Osteocyte (in vitro differentiated cells): Measurements from ENCODE around the gene PPY. TPM values are rescaled to one million over a fixed set of nuclear protein-coding genes. Genes with fewer than 3 reads are reported as not detected.
A peak's percentile ranks its signal among the peaks of the same experiment; 100 is the strongest.

Experiments
- DNase-seq: peaks from one replicate; pipeline ENCODE4 v3.0.0; 2021; ENCODE audit warnings: mixed read lengths; ENCODE audit not compliant: unreplicated experiment; ENCODE audit errors: extremely low spot score
- H3K27ac Mint-ChIP-seq: one replicate; pipeline ENCODE4 v1.8.0; 2021; ENCODE audit warnings: mild to moderate bottlenecking, mixed read lengths; ENCODE audit not compliant: unreplicated experiment
- H3K27me3 Mint-ChIP-seq: one replicate; pipeline ENCODE4 v1.8.0; 2021; ENCODE audit warnings: mixed read lengths; ENCODE audit not compliant: unreplicated experiment
- H3K36me3 Mint-ChIP-seq: one replicate; pipeline ENCODE4 v1.8.0; 2021; ENCODE audit warnings: mixed read lengths; ENCODE audit not compliant: unreplicated experiment
- H3K4me1 Mint-ChIP-seq: one replicate; pipeline ENCODE4 v1.8.0; 2021; ENCODE audit warnings: mixed read lengths; ENCODE audit not compliant: unreplicated experiment
- H3K4me3 Mint-ChIP-seq: one replicate; pipeline ENCODE4 v1.8.0; 2021; ENCODE audit warnings: mild to moderate bottlenecking, moderate library complexity, mixed read lengths; ENCODE audit not compliant: unreplicated experiment
- H3K9me3 Mint-ChIP-seq: one replicate; pipeline ENCODE4 v1.8.0; 2021; ENCODE audit warnings: mixed read lengths; ENCODE audit not compliant: unreplicated experiment
- total RNA-seq: library from RNA; stranded (reverse); gene quantifications from 2 replicates; pipeline ENCODE4 v1.2.1, GENCODE V29; 2021
- TF ChIP-seq, protein P1 (sequence below): fragments of 200-600 bp; sonication (generic); IDR thresholded peaks from 2 replicates; pipeline ENCODE4 v1.5.0; 2021; ENCODE audit warnings: antibody characterized with exemption, mild to moderate bottlenecking, moderate library complexity

Gene PPY
- total RNA-seq, 1 donor from 2014 or later, result not detected

DNA sequence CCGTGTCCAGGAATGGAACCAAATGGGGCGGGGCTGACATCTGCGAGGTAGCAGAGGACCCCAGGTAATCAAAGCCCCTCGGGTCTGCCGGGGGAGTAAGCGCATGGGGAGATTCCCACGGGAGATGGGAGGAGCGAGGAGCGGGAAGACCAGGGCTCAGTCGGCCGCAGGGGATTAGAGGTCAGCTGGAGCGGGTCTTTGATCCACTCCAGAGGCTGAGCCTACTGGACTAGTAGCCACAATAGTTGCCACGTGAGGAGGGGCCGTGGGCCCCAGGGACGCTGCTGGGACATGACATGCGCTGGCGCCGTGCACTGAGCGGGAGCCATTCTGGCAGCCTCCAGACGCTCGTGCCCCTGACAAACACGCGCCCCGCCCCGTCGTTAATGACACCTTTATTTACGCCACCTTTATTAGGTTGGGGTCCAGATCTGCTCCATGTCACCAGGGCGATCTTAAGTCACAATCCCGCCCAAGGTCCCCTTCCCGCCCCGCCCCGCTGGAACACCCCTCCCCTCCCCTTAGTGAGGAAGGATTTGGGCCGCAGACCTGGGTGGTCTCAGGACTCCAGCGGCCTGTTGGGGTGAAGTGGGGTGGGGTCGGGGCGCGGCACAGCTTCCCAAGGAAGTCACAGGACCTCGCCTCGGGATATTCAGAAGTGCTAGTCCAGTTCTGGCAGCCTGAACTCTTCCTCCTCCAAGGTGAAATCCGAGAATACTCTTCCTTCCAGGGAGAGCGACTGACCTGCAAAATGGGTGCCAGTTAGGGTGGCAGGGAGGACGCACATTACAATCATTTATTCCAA, 15.0 kb downstream of the PPY start:
- no peaks in the 10 kb centered on the region for H3K4me1 Mint-ChIP-seq
- H3K4me3 Mint-ChIP-seq, result no peak overlapping the region
- no peak for DNase-seq
- no peak overlapping the region for H3K27ac Mint-ChIP-seq
- H3K9me3 Mint-ChIP-seq, result no peaks in the 10 kb centered on the region
- TF ChIP-seq, protein P1, sequence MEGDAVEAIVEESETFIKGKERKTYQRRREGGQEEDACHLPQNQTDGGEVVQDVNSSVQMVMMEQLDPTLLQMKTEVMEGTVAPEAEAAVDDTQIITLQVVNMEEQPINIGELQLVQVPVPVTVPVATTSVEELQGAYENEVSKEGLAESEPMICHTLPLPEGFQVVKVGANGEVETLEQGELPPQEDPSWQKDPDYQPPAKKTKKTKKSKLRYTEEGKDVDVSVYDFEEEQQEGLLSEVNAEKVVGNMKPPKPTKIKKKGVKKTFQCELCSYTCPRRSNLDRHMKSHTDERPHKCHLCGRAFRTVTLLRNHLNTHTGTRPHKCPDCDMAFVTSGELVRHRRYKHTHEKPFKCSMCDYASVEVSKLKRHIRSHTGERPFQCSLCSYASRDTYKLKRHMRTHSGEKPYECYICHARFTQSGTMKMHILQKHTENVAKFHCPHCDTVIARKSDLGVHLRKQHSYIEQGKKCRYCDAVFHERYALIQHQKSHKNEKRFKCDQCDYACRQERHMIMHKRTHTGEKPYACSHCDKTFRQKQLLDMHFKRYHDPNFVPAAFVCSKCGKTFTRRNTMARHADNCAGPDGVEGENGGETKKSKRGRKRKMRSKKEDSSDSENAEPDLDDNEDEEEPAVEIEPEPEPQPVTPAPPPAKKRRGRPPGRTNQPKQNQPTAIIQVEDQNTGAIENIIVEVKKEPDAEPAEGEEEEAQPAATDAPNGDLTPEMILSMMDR, result no peak
- no peaks in the 10 kb centered on the region for H3K36me3 Mint-ChIP-seq
- H3K27me3 Mint-ChIP-seq, result peaks cover 51% of the 10 kb centered on the region

DNA sequence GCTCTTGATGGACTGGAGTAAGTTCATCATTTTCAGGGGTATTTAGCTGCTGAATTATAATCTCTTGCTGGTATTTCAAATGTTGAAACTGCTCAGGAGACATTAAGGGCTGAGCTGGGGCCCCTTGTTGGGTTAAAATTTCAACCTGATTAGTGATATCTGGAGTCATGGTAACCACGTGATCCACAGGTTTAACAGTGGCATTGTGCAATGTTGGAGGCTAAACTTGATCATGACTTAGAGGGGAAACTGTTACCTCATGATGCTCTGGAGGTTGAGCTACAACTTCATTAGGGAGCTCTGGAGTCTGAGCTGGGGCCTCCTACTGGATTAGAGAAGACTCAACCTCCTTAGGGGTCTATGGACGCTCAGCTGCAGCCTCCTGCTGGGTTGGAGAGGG, 17.7 kb downstream of the PPY start:
- TF ChIP-seq, protein P1, result no peak
- Mint-ChIP-seq H3K27ac (no peak overlapping the region), H3K36me3 (no peaks in the 10 kb centered on the region), H3K4me1 (no peaks in the 10 kb centered on the region), H3K9me3 (no peaks in the 10 kb centered on the region), H3K27me3 (peaks cover 51% of the 10 kb centered on the region), H3K4me3 (no peak overlapping the region)
- no peak for DNase-seq

DNA sequence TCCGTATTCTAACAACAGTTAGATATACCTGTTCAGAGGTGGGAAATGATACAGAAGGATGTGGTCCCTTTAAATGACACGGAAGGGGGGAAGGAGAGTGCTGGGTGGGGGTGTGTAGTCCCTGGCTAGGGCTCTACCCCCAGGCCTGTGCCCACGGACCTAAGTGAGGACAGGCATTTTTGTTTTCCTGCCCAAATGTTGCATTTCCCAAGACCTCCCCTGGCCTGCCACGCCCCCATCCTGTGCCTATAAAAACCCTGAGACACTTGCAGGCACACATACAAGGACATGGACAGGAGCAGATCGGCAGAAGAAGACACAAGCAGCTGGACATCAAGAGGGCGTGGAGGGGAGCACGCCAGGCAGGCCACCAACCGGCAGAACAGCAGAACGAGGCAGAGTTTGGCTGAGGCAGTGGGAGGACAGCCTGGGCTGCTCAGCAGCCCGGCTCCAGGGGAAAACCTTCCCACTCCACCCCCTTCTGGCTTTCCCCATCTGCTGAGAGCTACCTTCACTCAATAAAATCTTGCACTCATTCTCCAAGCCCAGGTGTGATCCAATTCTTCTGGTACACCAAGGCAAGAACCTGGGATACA, 21.7 kb downstream of the PPY start:
- H3K9me3 Mint-ChIP-seq, result no peaks in the 10 kb centered on the region
- TF ChIP-seq, protein P1, result no peak
- H3K27ac Mint-ChIP-seq, result no peak overlapping the region

DNA sequence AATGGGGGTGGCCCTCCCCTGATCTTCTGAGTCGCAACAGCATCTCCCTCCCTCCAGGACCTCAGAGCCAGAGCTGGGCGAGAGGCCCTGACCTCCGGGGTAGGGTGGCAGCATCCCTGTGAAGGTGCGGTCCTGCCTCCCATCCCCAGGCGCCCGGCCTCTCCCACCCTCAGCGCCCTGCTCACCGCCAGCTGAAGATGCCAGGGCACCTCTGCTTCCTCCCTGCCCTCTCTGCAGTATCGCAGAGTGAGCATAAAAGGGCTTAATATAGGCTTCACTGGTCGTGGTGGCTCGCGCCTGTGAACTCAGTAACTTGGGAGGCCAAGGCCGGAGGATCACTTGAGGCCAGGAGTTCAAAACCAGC, 24.3 kb downstream of the PPY start:
- H3K4me3 Mint-ChIP-seq, result no peak overlapping the region
- H3K27ac Mint-ChIP-seq, result no peak overlapping the region
- H3K4me1 Mint-ChIP-seq, result no peaks in the 10 kb centered on the region
- TF ChIP-seq, protein P1, result no peak
- H3K27me3 Mint-ChIP-seq, result peaks cover 30% of the 10 kb centered on the region
- DNase-seq, result no peak
- H3K9me3 Mint-ChIP-seq, result no peaks in the 10 kb centered on the region
- no peaks in the 10 kb centered on the region for H3K36me3 Mint-ChIP-seq

More for the DNA sequence above, 21.7 kb downstream of the PPY start:
- Mint-ChIP-seq H3K4me3 (no peak overlapping the region), H3K36me3 (no peaks in the 10 kb centered on the region), H3K4me1 (no peaks in the 10 kb centered on the region), H3K27me3 (peaks cover 36% of the 10 kb centered on the region)
- no peak for DNase-seq

DNA sequence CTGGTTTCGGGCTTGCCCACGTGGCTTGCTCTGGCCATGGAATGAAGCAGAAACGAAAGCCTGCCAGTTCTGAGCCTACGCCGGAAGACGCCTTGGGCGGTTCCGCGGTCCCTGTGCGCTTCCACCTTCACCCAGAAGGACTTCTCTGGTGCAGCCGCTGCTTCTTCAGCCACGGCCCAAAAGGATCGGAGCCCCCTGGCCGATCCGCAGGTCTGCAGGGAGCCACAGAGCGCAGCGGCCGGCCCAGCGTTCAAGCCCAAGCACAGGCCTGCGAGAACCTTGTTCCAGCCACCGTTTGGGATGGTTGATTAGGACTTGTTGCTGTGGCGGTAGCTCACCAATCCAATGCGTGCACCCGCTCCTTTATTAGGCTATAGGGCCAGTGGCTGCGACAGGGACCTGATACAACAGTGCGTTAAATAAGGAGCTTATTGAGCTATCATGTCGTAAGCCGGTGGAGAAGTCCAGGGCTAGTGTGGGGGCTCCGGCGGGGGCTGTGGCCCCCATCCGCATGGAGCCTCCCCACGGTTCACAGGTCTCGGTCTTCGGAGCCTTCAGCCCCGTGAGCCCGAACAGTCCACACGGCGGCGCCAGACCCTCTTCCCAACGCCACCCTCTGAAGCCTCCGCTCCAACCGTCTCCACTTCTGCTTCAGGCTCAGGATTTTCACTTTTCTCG, 24.8 kb downstream of the PPY start:
- H3K27me3 Mint-ChIP-seq, result peaks cover 26% of the 10 kb centered on the region
- no peak for DNase-seq
- TF ChIP-seq, protein P1, result peak; percentile 30
- no peak overlapping the region for H3K4me3 Mint-ChIP-seq
- no peaks in the 10 kb centered on the region for H3K9me3 Mint-ChIP-seq
- no peaks in the 10 kb centered on the region for H3K4me1 Mint-ChIP-seq
- H3K36me3 Mint-ChIP-seq, result no peaks in the 10 kb centered on the region
- no peak overlapping the region for H3K27ac Mint-ChIP-seq
